ENCODE results near the gene RANBP9. TPM values are rescaled to one million over a fixed set of nuclear protein-coding genes. Genes with fewer than 3 reads are reported as not detected.

The RANBP9 gene
- total and polyA plus RNA-seq, 9 of the 15 experiments (the other 6 are each of a cell fraction or from before 2014, with no cell fraction given), result 27.5 to 130 (median 61.5) TPM

DNA sequence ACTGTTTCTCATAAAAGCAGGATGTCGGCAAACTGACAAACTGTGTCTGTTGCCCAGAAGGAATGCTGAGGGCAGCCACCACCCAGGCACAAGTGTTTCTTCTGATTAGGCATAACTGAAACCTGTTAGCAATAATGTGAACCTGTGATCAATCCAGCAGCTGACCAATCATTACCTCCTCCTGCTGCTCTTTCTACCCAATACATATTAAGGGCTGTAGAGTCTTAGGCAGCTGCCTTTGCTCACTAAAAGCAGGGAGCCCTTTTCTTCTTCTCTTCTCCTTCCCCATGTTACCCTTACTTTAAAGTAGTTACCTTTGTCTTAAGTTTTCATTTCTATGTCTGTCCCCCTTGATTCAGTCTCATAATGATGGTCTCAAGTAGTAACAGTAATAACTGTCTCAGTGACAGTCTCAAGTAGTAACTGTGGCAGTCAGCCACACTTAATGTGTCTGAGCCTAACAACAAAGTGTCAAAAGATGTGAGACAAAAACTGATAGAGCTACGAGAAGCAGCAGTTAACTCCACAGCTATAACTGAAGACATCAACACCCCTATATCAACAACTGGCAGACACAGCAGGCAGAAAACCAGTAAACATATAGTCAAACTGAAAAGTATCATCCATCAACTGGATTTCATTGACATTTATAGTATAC, 37.0 kb downstream of the RANBP9 start (continued):
- TF ChIP-seq, protein P1, sequence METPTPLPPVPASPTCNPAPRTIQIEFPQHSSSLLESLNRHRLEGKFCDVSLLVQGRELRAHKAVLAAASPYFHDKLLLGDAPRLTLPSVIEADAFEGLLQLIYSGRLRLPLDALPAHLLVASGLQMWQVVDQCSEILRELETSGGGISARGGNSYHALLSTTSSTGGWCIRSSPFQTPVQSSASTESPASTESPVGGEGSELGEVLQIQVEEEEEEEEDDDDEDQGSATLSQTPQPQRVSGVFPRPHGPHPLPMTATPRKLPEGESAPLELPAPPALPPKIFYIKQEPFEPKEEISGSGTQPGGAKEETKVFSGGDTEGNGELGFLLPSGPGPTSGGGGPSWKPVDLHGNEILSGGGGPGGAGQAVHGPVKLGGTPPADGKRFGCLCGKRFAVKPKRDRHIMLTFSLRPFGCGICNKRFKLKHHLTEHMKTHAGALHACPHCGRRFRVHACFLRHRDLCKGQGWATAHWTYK (CRISPR knock-in tag; IDR thresholded peaks at IDR 0.05), result no peak
- no peak for TF ChIP-seq DIDO1 (tag; IDR thresholded peaks at IDR 0.05; ENCODE audit: low read depth)
- TF ChIP-seq ETV6 (IDR thresholded peaks at IDR 0.05; ENCODE audit: borderline replicate concordance in 1 of 2, low read depth in 2 of 2, low read length in 1 of 2), result no peak
- TF ChIP-seq ETV6 (CRISPR knock-in tag; IDR thresholded peaks at IDR 0.05; ENCODE audit: borderline replicate concordance), result no peak
- no peak for TF ChIP-seq SREBF2 (CRISPR knock-in tag; IDR thresholded peaks at IDR 0.05)
- no peak for TF ChIP-seq HDAC3 (IDR thresholded peaks at IDR 0.05; ENCODE audit: borderline replicate concordance, partially characterized antibody)
- TF ChIP-seq BRD4 (IDR thresholded peaks at IDR 0.05), result no peak
- 0 out of 2 replicates have a peak, but pooled peaks have one; percentile 13 for TF ChIP-seq HDAC2 (IDR thresholded peaks at IDR 0.05)
- TF ChIP-seq KLF1 (tag; IDR thresholded peaks at IDR 0.05), result no peak
- TF ChIP-seq ARID3B (CRISPR knock-in tag; IDR thresholded peaks at IDR 0.05; ENCODE audit: borderline replicate concordance), result no peak
- no peak for TF ChIP-seq GABPA (tag; conservative IDR thresholded peaks at IDR 0.05; ENCODE audit: low read depth)
- no peak for TF ChIP-seq RBM22 (IDR thresholded peaks at IDR 0.05; ENCODE audit: low read depth, low read length, poor library complexity, severe bottlenecking)
- TF ChIP-seq CC2D1A (IDR thresholded peaks at IDR 0.05), result 0 out of 2 replicates have a peak, but pooled peaks have one; percentile 55
- TF ChIP-seq ZNF184 (CRISPR knock-in tag; IDR thresholded peaks at IDR 0.05), result no peak
- no peak for TF ChIP-seq ZNF699 (CRISPR knock-in tag; IDR thresholded peaks at IDR 0.05; ENCODE audit: insufficient replicate concordance)
- TF ChIP-seq ZNF239 (CRISPR knock-in tag; IDR thresholded peaks at IDR 0.05), result peak; percentile 41; the same call in 1 of the 2 replicates
- TF ChIP-seq TARDBP (IDR thresholded peaks at IDR 0.05), result no peak
- TF ChIP-seq, protein P2, sequence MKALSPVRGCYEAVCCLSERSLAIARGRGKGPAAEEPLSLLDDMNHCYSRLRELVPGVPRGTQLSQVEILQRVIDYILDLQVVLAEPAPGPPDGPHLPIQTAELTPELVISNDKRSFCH (CRISPR knock-in tag; IDR thresholded peaks at IDR 0.05), result no peak
- TF ChIP-seq, protein P2 (tag; IDR thresholded peaks at IDR 0.05), result no peak
- TF ChIP-seq ZNF780A (CRISPR knock-in tag; IDR thresholded peaks at IDR 0.05), result no peak
- TF ChIP-seq ARHGAP35 (IDR thresholded peaks at IDR 0.05; ENCODE audit: partially characterized antibody), result no peak
- TF ChIP-seq HMGXB4 (CRISPR knock-in tag; IDR thresholded peaks at IDR 0.05), result no peak
- TF ChIP-seq ZNF24 (IDR thresholded peaks at IDR 0.05), result no peak
- TF ChIP-seq HNRNPLL (IDR thresholded peaks at IDR 0.05; ENCODE audit: low read depth, low read length, poor library complexity, severe bottlenecking), result no peak
- no peak for TF ChIP-seq RBBP5 (IDR thresholded peaks at IDR 0.05; ENCODE audit: borderline replicate concordance, insufficient read depth, low read length, poor library complexity, severe bottlenecking)

Measured in K562 (cell line).